Measurements from ENCODE around the gene VSTM1. TPM values are rescaled to one million over a fixed set of nuclear protein-coding genes. Genes with fewer than 3 reads are reported as not detected.

Gene VSTM1
- total and polyA plus RNA-seq, 4 donors: 0.07 to 1.3 TPM; not detected in 2

GRCh38 chr19:53992211-53992610, 71.5 kb downstream of the VSTM1 start (continued):
- TF ChIP-seq, protein P1, sequence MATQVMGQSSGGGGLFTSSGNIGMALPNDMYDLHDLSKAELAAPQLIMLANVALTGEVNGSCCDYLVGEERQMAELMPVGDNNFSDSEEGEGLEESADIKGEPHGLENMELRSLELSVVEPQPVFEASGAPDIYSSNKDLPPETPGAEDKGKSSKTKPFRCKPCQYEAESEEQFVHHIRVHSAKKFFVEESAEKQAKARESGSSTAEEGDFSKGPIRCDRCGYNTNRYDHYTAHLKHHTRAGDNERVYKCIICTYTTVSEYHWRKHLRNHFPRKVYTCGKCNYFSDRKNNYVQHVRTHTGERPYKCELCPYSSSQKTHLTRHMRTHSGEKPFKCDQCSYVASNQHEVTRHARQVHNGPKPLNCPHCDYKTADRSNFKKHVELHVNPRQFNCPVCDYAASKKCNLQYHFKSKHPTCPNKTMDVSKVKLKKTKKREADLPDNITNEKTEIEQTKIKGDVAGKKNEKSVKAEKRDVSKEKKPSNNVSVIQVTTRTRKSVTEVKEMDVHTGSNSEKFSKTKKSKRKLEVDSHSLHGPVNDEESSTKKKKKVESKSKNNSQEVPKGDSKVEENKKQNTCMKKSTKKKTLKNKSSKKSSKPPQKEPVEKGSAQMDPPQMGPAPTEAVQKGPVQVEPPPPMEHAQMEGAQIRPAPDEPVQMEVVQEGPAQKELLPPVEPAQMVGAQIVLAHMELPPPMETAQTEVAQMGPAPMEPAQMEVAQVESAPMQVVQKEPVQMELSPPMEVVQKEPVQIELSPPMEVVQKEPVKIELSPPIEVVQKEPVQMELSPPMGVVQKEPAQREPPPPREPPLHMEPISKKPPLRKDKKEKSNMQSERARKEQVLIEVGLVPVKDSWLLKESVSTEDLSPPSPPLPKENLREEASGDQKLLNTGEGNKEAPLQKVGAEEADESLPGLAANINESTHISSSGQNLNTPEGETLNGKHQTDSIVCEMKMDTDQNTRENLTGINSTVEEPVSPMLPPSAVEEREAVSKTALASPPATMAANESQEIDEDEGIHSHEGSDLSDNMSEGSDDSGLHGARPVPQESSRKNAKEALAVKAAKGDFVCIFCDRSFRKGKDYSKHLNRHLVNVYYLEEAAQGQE (IDR thresholded peaks at IDR 0.05): no peak
- no peak for TF ChIP-seq GABPA (IDR thresholded peaks at IDR 0.05 in 1 of 2, conservative IDR thresholded peaks at IDR 0.05 in 1 of 2)
- TF ChIP-seq RAD21 (IDR thresholded peaks at IDR 0.05): no peak

DNA sequence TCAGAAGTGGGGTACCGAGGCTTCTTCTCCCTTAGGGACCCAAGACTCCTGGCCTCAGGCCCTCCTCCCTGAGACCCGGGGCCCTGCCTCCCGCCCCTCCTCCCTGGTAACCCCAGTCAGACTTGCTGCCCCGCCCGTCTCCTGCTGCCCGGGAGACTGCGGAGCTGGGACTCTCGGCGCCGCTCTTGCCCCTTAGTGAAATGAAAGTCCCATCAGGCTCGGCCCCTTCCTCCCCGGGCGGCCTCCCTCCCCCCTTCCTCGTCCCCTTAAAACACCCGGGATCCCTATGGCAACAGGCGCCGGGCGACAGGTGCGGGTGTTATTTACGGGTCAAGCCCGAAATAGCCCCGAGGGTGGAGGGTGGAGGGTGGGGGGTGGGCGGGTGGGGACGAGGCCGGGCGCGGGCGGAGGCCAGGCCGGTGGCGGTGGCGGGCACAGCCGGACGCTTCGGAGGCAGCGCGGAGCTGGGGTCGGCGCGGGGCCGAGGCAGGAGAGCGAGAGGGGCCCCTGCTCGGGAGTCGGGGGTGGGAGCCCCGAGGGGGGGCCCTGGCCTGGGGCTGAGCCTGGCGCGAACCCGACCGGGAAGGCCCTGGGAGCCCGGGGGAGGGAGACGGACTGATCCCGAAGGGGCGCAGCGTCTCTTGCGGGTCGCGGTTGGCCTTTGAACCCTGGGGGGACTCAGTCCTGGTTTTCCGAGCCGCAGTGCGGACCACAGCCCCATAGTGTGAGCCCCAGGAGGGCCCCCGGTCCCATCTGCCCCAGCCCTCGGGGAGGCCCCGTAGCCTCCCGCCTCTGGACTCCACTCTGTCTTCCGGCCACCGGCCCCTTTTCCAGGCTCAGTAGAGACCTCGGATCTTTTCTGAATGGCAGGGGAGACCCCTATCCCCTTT, 72.2 kb downstream of the VSTM1 start, which contains the start of gene CACNG6:
CACNG6 (plus strand) TSS at position 414 of the 890 bp plus-strand sequence. CDS start 1,241 bp downstream, outside the sequence.
- WGBS: 6% methylated on average over 66 of the region's 66 CpGs
- no peak within 1 kb of the TSS for H3K9ac ChIP-seq (ENCODE audit: low read depth in 1 of 2, low read length in 2 of 2)
- no peaks in the 10 kb centered on the region for H3K36me3 ChIP-seq (ENCODE audit: control insufficient read depth in 4 of 4, insufficient read depth in 3 of 4, low read depth in 1 of 4, low read length in 3 of 4)
- peaks cover 0 to 8% (median 4%) of the 10 kb centered on the region in 4 donors for H3K27me3 ChIP-seq (ENCODE audit: control insufficient read depth in 4 of 4, insufficient read depth in 4 of 4, low read length in 3 of 4)
- no peak within 1 kb of the TSS for H3K27ac ChIP-seq (ENCODE audit: low read depth in 1 of 2, low read length in 2 of 2)
- TF ChIP-seq JUND (IDR thresholded peaks at IDR 0.05) (no peak), FOXA1 (IDR thresholded peaks at IDR 0.05) (no peak)
- TF ChIP-seq, protein P2, sequence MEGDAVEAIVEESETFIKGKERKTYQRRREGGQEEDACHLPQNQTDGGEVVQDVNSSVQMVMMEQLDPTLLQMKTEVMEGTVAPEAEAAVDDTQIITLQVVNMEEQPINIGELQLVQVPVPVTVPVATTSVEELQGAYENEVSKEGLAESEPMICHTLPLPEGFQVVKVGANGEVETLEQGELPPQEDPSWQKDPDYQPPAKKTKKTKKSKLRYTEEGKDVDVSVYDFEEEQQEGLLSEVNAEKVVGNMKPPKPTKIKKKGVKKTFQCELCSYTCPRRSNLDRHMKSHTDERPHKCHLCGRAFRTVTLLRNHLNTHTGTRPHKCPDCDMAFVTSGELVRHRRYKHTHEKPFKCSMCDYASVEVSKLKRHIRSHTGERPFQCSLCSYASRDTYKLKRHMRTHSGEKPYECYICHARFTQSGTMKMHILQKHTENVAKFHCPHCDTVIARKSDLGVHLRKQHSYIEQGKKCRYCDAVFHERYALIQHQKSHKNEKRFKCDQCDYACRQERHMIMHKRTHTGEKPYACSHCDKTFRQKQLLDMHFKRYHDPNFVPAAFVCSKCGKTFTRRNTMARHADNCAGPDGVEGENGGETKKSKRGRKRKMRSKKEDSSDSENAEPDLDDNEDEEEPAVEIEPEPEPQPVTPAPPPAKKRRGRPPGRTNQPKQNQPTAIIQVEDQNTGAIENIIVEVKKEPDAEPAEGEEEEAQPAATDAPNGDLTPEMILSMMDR (IDR thresholded peaks at IDR 0.05; ENCODE audit: low read depth, low read length, missing input control): no peak
- TF ChIP-seq, protein P1 (IDR thresholded peaks at IDR 0.05): no peak
- H3K4me1 ChIP-seq (ENCODE audit: control insufficient read depth in 4 of 4, insufficient read depth in 4 of 4, low read length in 3 of 4): no peaks in the 10 kb centered on the region
- DNase-seq (ENCODE audit: low spot score): no peak
- H3K9me3 ChIP-seq (ENCODE audit: control insufficient read depth in 4 of 4, low read length in 3 of 4): no peaks in the 10 kb centered on the region
- peak within 1 kb of the TSS in 1 of 3 donors; percentile 40 for H3K4me3 ChIP-seq (ENCODE audit: low read depth in 1 of 3, low read length in 3 of 3)

Small RNA genes lying within 50 kb of the gene (small RNA-seq; reads per million reads assigned to genes)
- not detected for gene AC012314.20

Other genes with a start within 250 kb of the VSTM1 start
- 1 to 10 TPM in 1 of 2 donors, under 1 TPM in 1; 0.98 to 1.8 TPM for gene NLRP12, start 239.6 kb downstream of the VSTM1 start, total RNA-seq
- under 1 TPM; 0.10 to 0.18 TPM for gene NLRP12, start 239.6 kb downstream of the VSTM1 start, polyA plus RNA-seq
- 1 to 10 TPM; 2.6 to 4.4 TPM for gene MYADM, start 196.0 kb downstream of the VSTM1 start, total RNA-seq
- gene MYADM, start 196.0 kb downstream of the VSTM1 start, polyA plus RNA-seq: 10 to 100 TPM in 1 of 2 donors, 1 to 10 TPM in 1; 8.8 to 28.0 TPM
- under 1 TPM in 1 of 2 donors, not detected in 1; 0.09 TPM for gene PRKCG, start 181.7 kb downstream of the VSTM1 start, total RNA-seq
- gene PRKCG, start 181.7 kb downstream of the VSTM1 start, polyA plus RNA-seq: not detected
- gene CACNG7, start 154.6 kb downstream of the VSTM1 start, total RNA-seq: not detected
- gene CACNG7, start 154.6 kb downstream of the VSTM1 start, polyA plus RNA-seq: not detected
- gene CACNG8, start 101.0 kb downstream of the VSTM1 start, total RNA-seq: not detected
- under 1 TPM in 1 of 2 donors, not detected in 1; under 0.01 TPM for gene CACNG8, start 101.0 kb downstream of the VSTM1 start, polyA plus RNA-seq
- not detected for gene CACNG6, start 72.3 kb downstream of the VSTM1 start, total RNA-seq
- not detected for gene CACNG6, start 72.3 kb downstream of the VSTM1 start, polyA plus RNA-seq
- gene TARM1, start 17.5 kb upstream of the VSTM1 start, total RNA-seq: not detected
- not detected for gene TARM1, start 17.5 kb upstream of the VSTM1 start, polyA plus RNA-seq
- gene OSCAR, start 36.9 kb upstream of the VSTM1 start, total RNA-seq: 1 to 10 TPM in 1 of 2 donors, under 1 TPM in 1; 0.65 to 1.0 TPM
- gene OSCAR, start 36.9 kb upstream of the VSTM1 start, polyA plus RNA-seq: 1 to 10 TPM in 1 of 2 donors, under 1 TPM in 1; 0.60 to 2.0 TPM
- gene NDUFA3, start 39.0 kb upstream of the VSTM1 start, total RNA-seq: 10 to 100 TPM in 1 of 2 donors, 1 to 10 TPM in 1; 5.9 to 10.6 TPM
- gene NDUFA3, start 39.0 kb upstream of the VSTM1 start, polyA plus RNA-seq: 100 to 1,000 TPM; 126 to 343 TPM
- 1 to 10 TPM; 2.4 to 4.9 TPM for gene TFPT, start 51.8 kb upstream of the VSTM1 start, total RNA-seq
- gene TFPT, start 51.8 kb upstream of the VSTM1 start, polyA plus RNA-seq: 1 to 10 TPM; 3.5 to 5.6 TPM
- gene PRPF31, start 51.9 kb upstream of the VSTM1 start, total RNA-seq: 10 to 100 TPM; 23.8 to 33.0 TPM
- gene PRPF31, start 51.9 kb upstream of the VSTM1 start, polyA plus RNA-seq: 10 to 100 TPM; 25.8 to 31.7 TPM
- 10 to 100 TPM in 1 of 2 donors, 1 to 10 TPM in 1; 6.3 to 13.0 TPM for gene CNOT3, start 73.9 kb upstream of the VSTM1 start, total RNA-seq
- 10 to 100 TPM in 1 of 2 donors, 1 to 10 TPM in 1; 3.7 to 11.9 TPM for gene CNOT3, start 73.9 kb upstream of the VSTM1 start, polyA plus RNA-seq
- gene LENG1, start 95.8 kb upstream of the VSTM1 start, total RNA-seq: 1 to 10 TPM; 2.6 to 3.0 TPM
- gene LENG1, start 95.8 kb upstream of the VSTM1 start, polyA plus RNA-seq: 1 to 10 TPM; 2.8 to 4.4 TPM
- 1 to 10 TPM in 1 of 2 donors, under 1 TPM in 1; 0.23 to 1.8 TPM for gene TMC4, start 109.3 kb upstream of the VSTM1 start, total RNA-seq
- 1 to 10 TPM in 1 of 2 donors, under 1 TPM in 1; 0.92 to 2.4 TPM for gene TMC4, start 109.3 kb upstream of the VSTM1 start, polyA plus RNA-seq
- 10 to 100 TPM; 10.3 to 10.6 TPM for gene MBOAT7, start 125.7 kb upstream of the VSTM1 start, total RNA-seq
- 10 to 100 TPM; 19.3 to 31.5 TPM for gene MBOAT7, start 125.7 kb upstream of the VSTM1 start, polyA plus RNA-seq
- gene TSEN34, start 127.4 kb upstream of the VSTM1 start, total RNA-seq: 10 to 100 TPM; 21.8 to 37.9 TPM
- gene TSEN34, start 127.4 kb upstream of the VSTM1 start, polyA plus RNA-seq: 10 to 100 TPM; 15.5 to 27.4 TPM
- 1,000 to 10,000 TPM in 1 of 2 donors, 100 to 1,000 TPM in 1; 745 to 1,462 TPM for gene RPS9, start 137.0 kb upstream of the VSTM1 start, total RNA-seq
- 1,000 to 10,000 TPM in 1 of 2 donors, 100 to 1,000 TPM in 1; 290 to 1,080 TPM for gene RPS9, start 137.0 kb upstream of the VSTM1 start, polyA plus RNA-seq
- 10 to 100 TPM in 1 of 2 donors, 1 to 10 TPM in 1; 2.5 to 10.5 TPM for gene LILRB3, start 159.1 kb upstream of the VSTM1 start, total RNA-seq
- gene LILRB3, start 159.1 kb upstream of the VSTM1 start, polyA plus RNA-seq: 1 to 10 TPM; 2.2 to 4.2 TPM
- gene LILRA6, start 178.9 kb upstream of the VSTM1 start, total RNA-seq: 1 to 10 TPM; 1.4 to 2.8 TPM
- 1 to 10 TPM; 1.0 to 1.9 TPM for gene LILRA6, start 178.9 kb upstream of the VSTM1 start, polyA plus RNA-seq
- 1 to 10 TPM; 5.4 to 7.1 TPM for gene LILRB5, start 193.4 kb upstream of the VSTM1 start, total RNA-seq
- gene LILRB5, start 193.4 kb upstream of the VSTM1 start, polyA plus RNA-seq: 10 to 100 TPM in 1 of 2 donors, 1 to 10 TPM in 1; 5.1 to 10.8 TPM
- gene LILRB2, start 217.2 kb upstream of the VSTM1 start, total RNA-seq: 1 to 10 TPM; 4.6 to 5.7 TPM
- gene LILRB2, start 217.2 kb upstream of the VSTM1 start, polyA plus RNA-seq: 1 to 10 TPM; 2.2 to 6.1 TPM
- 1 to 10 TPM; 6.4 to 8.7 TPM for gene LILRA5, start 249.3 kb upstream of the VSTM1 start, total RNA-seq
- gene LILRA5, start 249.3 kb upstream of the VSTM1 start, polyA plus RNA-seq: 1 to 10 TPM in 1 of 2 donors, under 1 TPM in 1; 0.58 to 2.8 TPM